OCI-LY3 (cell line): Measurements from ENCODE around the gene MAP6.

ENCODE experiments used
- CTCF ChIP-seq: fragments of 200-600, 300-600 bp; sonication (generic); IDR thresholded peaks from 2 replicates; pipeline ENCODE4 v1.5.1; 2014; ENCODE audit warnings: antibody characterized with exemption, low read length, low read depth
- EZH2phosphoT487 ChIP-seq: fragments of 200-600 bp; shearing (Covaris generic); IDR thresholded peaks from 2 replicates; pipeline ENCODE4 v1.6.1; 2018; ENCODE audit warnings: antibody characterized with exemption, mixed run types, low read depth

GRCh38 chr11:75585293-75585670 is 83.6 kb downstream of the MAP6 start:
- TF ChIP-seq CTCF: no peak
- TF ChIP-seq EZH2phosphoT487: no peak
